Upper lobe of left lung (tissue), 4 donors: ENCODE results near the gene ROR2.

Experiments
- EP300 ChIP-seq, 4 donors: sonication (generic); formaldehyde crosslinking; IDR thresholded peaks; one replicate each; pipeline ENCODE4 v1.5.1; 2017; ENCODE audit warnings: antibody characterized with exemption in 4 of 4, control low read depth in 2 of 4
- POLR2A ChIP-seq, 4 donors: fragments of 450-650 bp; IDR thresholded peaks; one replicate each; pipeline ENCODE4 v1.5.1; 2016 to 2017; ENCODE audit warnings: antibody characterized with exemption in 4 of 4, mild to moderate bottlenecking in 2 of 4

- TF ChIP-seq POLR2A (IDR thresholded peaks at IDR 0.05) = no peak
- no peak for TF ChIP-seq EP300 (IDR thresholded peaks at IDR 0.05)
Observed at GRCh38 chr9:91777292-91777830, 172.7 kb downstream of the ROR2 start.
